Body of pancreas (tissue), 4 donors: Measurements from ENCODE around the gene TEX48.

Experiments
- POLR2A ChIP-seq, 3 donors: fragments of 450-650 bp; IDR thresholded peaks; one replicate each; pipeline ENCODE4 v1.6.1; 2016; ENCODE audit warnings: antibody characterized with exemption in 3 of 3, mild to moderate bottlenecking in 2 of 3
- TF ChIP-seq, protein P1 (sequence below), 7 experiments: fragments of 450-650 bp in 4 of 7; fragments of 200-600 bp in 3 of 7; sonication (generic) in 3 of 7; IDR thresholded peaks; one replicate each; pipeline ENCODE4 v1.5.1; 2016 to 2019; ENCODE audit warnings: antibody characterized with exemption in 7 of 7

DNA sequence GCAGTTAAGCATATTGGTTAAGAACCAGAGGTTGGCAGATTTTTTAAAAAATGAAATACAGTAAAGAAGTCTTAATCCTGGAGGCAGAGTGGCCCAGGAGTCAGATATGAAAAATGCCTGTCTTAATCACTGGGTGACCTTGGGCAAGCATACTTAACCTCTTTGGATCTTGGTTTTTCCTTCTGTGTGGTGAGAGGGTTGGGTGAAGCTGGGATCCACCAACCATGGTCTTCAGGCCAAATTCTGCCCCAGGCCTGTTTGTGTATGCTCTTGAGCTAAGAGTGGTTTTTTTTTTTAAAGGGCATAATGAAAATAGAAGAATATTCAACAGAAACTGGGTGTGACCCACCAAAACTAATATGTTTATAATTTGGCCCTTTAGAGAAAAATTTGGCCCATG, 20.0 kb upstream of the TEX48 start:
- TF ChIP-seq, protein P1, sequence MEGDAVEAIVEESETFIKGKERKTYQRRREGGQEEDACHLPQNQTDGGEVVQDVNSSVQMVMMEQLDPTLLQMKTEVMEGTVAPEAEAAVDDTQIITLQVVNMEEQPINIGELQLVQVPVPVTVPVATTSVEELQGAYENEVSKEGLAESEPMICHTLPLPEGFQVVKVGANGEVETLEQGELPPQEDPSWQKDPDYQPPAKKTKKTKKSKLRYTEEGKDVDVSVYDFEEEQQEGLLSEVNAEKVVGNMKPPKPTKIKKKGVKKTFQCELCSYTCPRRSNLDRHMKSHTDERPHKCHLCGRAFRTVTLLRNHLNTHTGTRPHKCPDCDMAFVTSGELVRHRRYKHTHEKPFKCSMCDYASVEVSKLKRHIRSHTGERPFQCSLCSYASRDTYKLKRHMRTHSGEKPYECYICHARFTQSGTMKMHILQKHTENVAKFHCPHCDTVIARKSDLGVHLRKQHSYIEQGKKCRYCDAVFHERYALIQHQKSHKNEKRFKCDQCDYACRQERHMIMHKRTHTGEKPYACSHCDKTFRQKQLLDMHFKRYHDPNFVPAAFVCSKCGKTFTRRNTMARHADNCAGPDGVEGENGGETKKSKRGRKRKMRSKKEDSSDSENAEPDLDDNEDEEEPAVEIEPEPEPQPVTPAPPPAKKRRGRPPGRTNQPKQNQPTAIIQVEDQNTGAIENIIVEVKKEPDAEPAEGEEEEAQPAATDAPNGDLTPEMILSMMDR (IDR thresholded peaks at IDR 0.05) = no peak
- no peak for TF ChIP-seq POLR2A (IDR thresholded peaks at IDR 0.05)
